H1 (cell line): ENCODE results near the gene BATF3.

Source experiments
- CREB1 ChIP-seq: IDR thresholded peaks from 2 replicates; pipeline ENCODE4 v1.6.1; 2012; ENCODE audit warnings: inconsistent platforms
- CTCF ChIP-seq, 3 experiments: IDR thresholded peaks; 1 replicate in 2 of 3; 2 replicates in 1 of 3; pipeline versions ENCODE4 v1.5.1 to v1.6.1; 2011; ENCODE audit warnings: low read length in 3 of 3, mild to moderate bottlenecking in 3 of 3, inconsistent platforms in 2 of 3, low read depth in 1 of 3, moderate library complexity in 1 of 3; ENCODE audit not compliant: insufficient read depth in 1 of 3; ENCODE audit errors: control extremely low read depth in 1 of 3
- EZH2 ChIP-seq: fragments of 200-600 bp; sonication (generic); IDR thresholded peaks from 2 replicates; pipeline ENCODE4 v1.7.1; 2012; ENCODE audit warnings: low read depth, mild to moderate bottlenecking, moderate library complexity, low read length, inconsistent platforms; ENCODE audit not compliant: severe bottlenecking
- MAX ChIP-seq: IDR thresholded peaks from 2 replicates; pipeline ENCODE4 v1.6.1; 2012; ENCODE audit warnings: inconsistent platforms
- POLR2A ChIP-seq, 2 experiments: IDR thresholded peaks; 1 replicate in 1 of 2; 2 replicates in 1 of 2; pipeline ENCODE4 v1.6.1; 2011; ENCODE audit warnings: low read depth in 2 of 2, low read length in 2 of 2, mild to moderate bottlenecking in 2 of 2; ENCODE audit errors: control extremely low read depth in 1 of 2
- SAP30 ChIP-seq: fragments of 300-600 bp; sonication (generic); IDR thresholded peaks from 2 replicates; pipeline ENCODE4 v1.7.1; 2012; ENCODE audit warnings: low read length, moderate library complexity, mild to moderate bottlenecking, inconsistent platforms; ENCODE audit not compliant: insufficient read depth, insufficient replicate concordance

- TF ChIP-seq CTCF (IDR thresholded peaks at IDR 0.05; ENCODE audit: control extremely low read depth in 1 of 3, insufficient read depth in 1 of 3, low read depth in 1 of 3, low read length in 3 of 3) (no peak), EZH2 (no peak), SAP30 (no peak), POLR2A (IDR thresholded peaks at IDR 0.05; ENCODE audit: control extremely low read depth in 1 of 2, low read depth in 2 of 2, low read length in 2 of 2) (no peak), CREB1 (no peak), MAX (no peak)
Observed at GRCh38 chr1:212637902-212638301, 61.7 kb downstream of the BATF3 start.
